Mesenchymal stem cell (in vitro differentiated cells and primary cell): ENCODE results near the gene MTFR1L.

ENCODE experiments used
- DNase-seq: peaks from one replicate; pipeline ENCODE4 v3.0.0-alpha.2; 2013
- H2AFZ ChIP-seq: one replicate; pipeline ENCODE4 v1.6.1; 2013; ENCODE audit warnings: low read depth, mild to moderate bottlenecking, control low read depth, inconsistent platforms, low read length, moderate library complexity
- H2AK5ac ChIP-seq: 2 replicates; pipeline ENCODE4 v1.6.1; 2013; ENCODE audit warnings: low read length, moderate library complexity, mild to moderate bottlenecking, inconsistent platforms; ENCODE audit not compliant: severe bottlenecking
- H2BK120ac ChIP-seq: one replicate; pipeline ENCODE4 v1.6.1; 2013; ENCODE audit warnings: low read depth, mild to moderate bottlenecking, inconsistent platforms, low read length, moderate library complexity
- H2BK12ac ChIP-seq, 2 experiments: one replicate each; pipeline ENCODE4 v1.6.1; 2013; ENCODE audit warnings: inconsistent platforms in 2 of 2, low read length in 2 of 2, mild to moderate bottlenecking in 2 of 2, moderate library complexity in 2 of 2, control low read depth in 1 of 2
- H2BK15ac ChIP-seq: one replicate; pipeline ENCODE4 v1.6.1; 2013; ENCODE audit warnings: mild to moderate bottlenecking, low read depth, inconsistent platforms; ENCODE audit not compliant: poor library complexity, severe bottlenecking
- H2BK5ac ChIP-seq: 2 replicates; pipeline ENCODE4 v1.6.1; 2013; ENCODE audit warnings: low read depth, mild to moderate bottlenecking, low read length, control low read depth, inconsistent platforms; ENCODE audit not compliant: poor library complexity, severe bottlenecking
- H3K14ac ChIP-seq, 2 experiments: one replicate each; pipeline ENCODE4 v1.6.1; 2013; ENCODE audit warnings: inconsistent platforms in 2 of 2, low read length in 2 of 2, control low read depth in 1 of 2, mild to moderate bottlenecking in 1 of 2, moderate library complexity in 1 of 2
- H3K18ac ChIP-seq, 2 experiments: one replicate each; pipeline ENCODE4 v1.6.1; 2013; ENCODE audit warnings: inconsistent platforms in 2 of 2, low read length in 2 of 2, control low read depth in 1 of 2, low read depth in 1 of 2, mild to moderate bottlenecking in 1 of 2
- H3K23ac ChIP-seq, 2 experiments: one replicate each; pipeline ENCODE4 v1.6.1; 2013; ENCODE audit warnings: inconsistent platforms in 2 of 2, low read length in 2 of 2, mild to moderate bottlenecking in 2 of 2, moderate library complexity in 2 of 2, control low read depth in 1 of 2
- H3K27ac ChIP-seq: 2 replicates; pipeline ENCODE4 v1.5.1; 2013; ENCODE audit warnings: mild to moderate bottlenecking, moderate library complexity, low read length, control low read depth, inconsistent platforms; ENCODE audit not compliant: poor library complexity, severe bottlenecking
- H3K27me3 ChIP-seq, 2 experiments: 2 replicates each; pipeline versions ENCODE4 v1.6.1 to v1.7.0; 2013; ENCODE audit warnings: low read length in 2 of 2, mild to moderate bottlenecking in 2 of 2, moderate library complexity in 2 of 2, control low read depth in 1 of 2, inconsistent platforms in 1 of 2; ENCODE audit not compliant: control insufficient read depth in 1 of 2, insufficient read depth in 1 of 2
- H3K36me3 ChIP-seq, 2 experiments: 2 replicates each; pipeline versions ENCODE4 v1.6.1 to v1.7.0; 2013; ENCODE audit warnings: low read length in 2 of 2, control low read depth in 1 of 2, inconsistent platforms in 1 of 2, low read depth in 1 of 2, mild to moderate bottlenecking in 1 of 2; ENCODE audit not compliant: insufficient read depth in 2 of 2, control insufficient read depth in 1 of 2
- H3K4ac ChIP-seq, 2 experiments: one replicate each; pipeline ENCODE4 v1.6.1; 2013; ENCODE audit warnings: inconsistent platforms in 2 of 2, low read length in 2 of 2, mild to moderate bottlenecking in 2 of 2, moderate library complexity in 2 of 2, control low read depth in 1 of 2, low read depth in 1 of 2
- H3K4me1 ChIP-seq: 2 replicates; pipeline ENCODE4 v1.6.1; 2013; ENCODE audit warnings: low read depth, low read length, control low read depth; ENCODE audit not compliant: control insufficient read depth, insufficient read depth
- H3K4me2 ChIP-seq: 2 replicates; pipeline ENCODE4 v1.6.1; 2013; ENCODE audit warnings: low read length, mild to moderate bottlenecking, inconsistent platforms; ENCODE audit not compliant: poor library complexity, severe bottlenecking
- H3K4me3 ChIP-seq, 2 experiments: 2 replicates each; pipeline versions ENCODE4 v1.5.1 to v1.7.0; 2013; ENCODE audit warnings: low read length in 2 of 2, mild to moderate bottlenecking in 2 of 2, control low read depth in 1 of 2, low read depth in 1 of 2; ENCODE audit not compliant: insufficient read depth in 1 of 2
- H3K79me1 ChIP-seq: replicated peaks from 2 replicates; pipeline ENCODE4 v1.6.1; 2013; ENCODE audit warnings: mild to moderate bottlenecking, control low read depth, low read length, inconsistent platforms; ENCODE audit not compliant: poor library complexity, severe bottlenecking
- H3K9ac ChIP-seq: 2 replicates; pipeline ENCODE4 v1.7.0; 2013; ENCODE audit warnings: mild to moderate bottlenecking, low read length, moderate library complexity
- H3K9me3 ChIP-seq: 2 replicates; pipeline ENCODE4 v1.7.0; 2013; ENCODE audit warnings: mild to moderate bottlenecking, low read length; ENCODE audit not compliant: control insufficient read depth
- H4K8ac ChIP-seq: one replicate; pipeline ENCODE4 v1.6.1; 2013; ENCODE audit warnings: inconsistent platforms, mild to moderate bottlenecking, low read length, moderate library complexity
- H4K91ac ChIP-seq: one replicate; pipeline ENCODE4 v1.6.1; 2013; ENCODE audit warnings: mild to moderate bottlenecking, low read length, inconsistent platforms
- WGBS: methylation state at CpG from one replicate; pipeline ENCODE4 v1.1.7; 2013; ENCODE audit warnings: mixed read lengths; 5-methylcytosine and 5-hydroxymethylcytosine counted together

The MTFR1L gene

DNA sequence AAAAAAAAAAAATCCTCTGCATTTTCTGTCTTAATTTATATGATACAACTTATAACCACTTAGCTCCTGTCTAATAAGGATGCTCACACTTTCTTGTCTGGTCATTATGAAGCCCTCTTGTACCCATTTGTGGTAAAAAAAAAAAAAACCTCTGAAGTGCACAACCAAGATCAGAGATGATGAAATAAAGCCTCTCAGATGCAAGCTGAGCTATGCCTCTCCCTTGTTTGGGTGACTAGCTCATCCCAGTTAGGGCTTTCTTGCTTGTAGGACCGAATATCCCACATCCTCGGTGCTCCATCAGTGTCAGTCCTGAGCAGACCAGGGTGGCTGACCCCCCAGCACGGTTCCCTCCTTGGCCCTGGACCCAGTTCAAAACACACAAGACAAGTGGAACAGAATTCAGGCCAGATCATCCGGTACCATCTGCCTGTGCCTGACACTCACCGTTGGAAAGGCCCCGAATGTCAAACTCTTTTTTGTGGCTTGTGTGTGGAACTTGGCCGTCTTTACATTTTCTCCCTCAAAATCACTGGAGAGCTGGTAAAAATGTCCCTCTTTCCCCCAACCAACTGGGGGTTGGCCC lies 26.1 kb upstream of the MTFR1L start:
- H2BK15ac ChIP-seq, result no peak overlapping the region
- no peak overlapping the region for H4K91ac ChIP-seq
- H3K27ac ChIP-seq, result no peak overlapping the region
- no peak overlapping the region for H3K4ac ChIP-seq
- H2BK120ac ChIP-seq, result no peak overlapping the region
- H2AFZ ChIP-seq, result no peak overlapping the region
- no peak overlapping the region for H4K8ac ChIP-seq
- H3K14ac ChIP-seq, result peak overlapping the region in 1 of 2 experiments; percentile 35
- H3K9ac ChIP-seq, result peak overlapping the region; percentile 51
- peaks cover 0 to 15% of the 10 kb centered on the region in 2 experiments for H3K36me3 ChIP-seq
- no peaks in the 10 kb centered on the region for H3K9me3 ChIP-seq
- H2AK5ac ChIP-seq, result no peak overlapping the region
- WGBS, result 83% methylated on average over 7 of the region's 7 CpGs
- peaks cover 0 to 14% of the 10 kb centered on the region in 2 experiments for H3K27me3 ChIP-seq
- no peak overlapping the region for H3K4me3 ChIP-seq
- H3K4me1 ChIP-seq, result peaks cover 2% of the 10 kb centered on the region
- no peak overlapping the region for H2BK12ac ChIP-seq
- no peak overlapping the region for H2BK5ac ChIP-seq
- no peak overlapping the region for H3K18ac ChIP-seq
- H3K4me2 ChIP-seq, result no peak overlapping the region
- DNase-seq, result no peak
- no peak overlapping the region for H3K23ac ChIP-seq
- no peaks in the 10 kb centered on the region for H3K79me1 ChIP-seq

DNA sequence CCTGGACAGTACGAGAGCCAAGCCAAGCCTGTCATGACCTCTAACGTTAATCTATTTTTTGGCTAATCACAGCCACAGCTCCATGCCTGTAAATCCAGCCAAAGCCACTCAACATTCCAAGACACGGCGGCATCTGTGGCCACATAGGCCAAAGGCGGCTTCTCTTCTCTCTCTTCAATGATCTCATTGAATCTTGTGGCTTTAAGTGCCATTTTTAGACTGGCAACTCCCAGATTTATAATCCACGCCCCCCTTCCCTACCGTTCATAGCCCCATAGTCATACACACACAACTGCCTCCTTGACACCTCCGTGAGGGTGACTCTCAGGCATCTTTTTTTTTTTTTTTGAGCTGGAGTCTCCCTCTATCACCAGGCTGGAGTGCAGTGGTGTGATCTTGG lies 25.4 kb upstream of the MTFR1L start:
- Histone ChIP-seq H3K14ac (no peak overlapping the region), H3K9ac (peak overlapping the region; percentile 51), H2AK5ac (no peak overlapping the region), H2BK120ac (no peak overlapping the region), H4K91ac (no peak overlapping the region), H3K27me3 (peaks cover 0 to 14% of the 10 kb centered on the region in 2 experiments), H3K4me2 (no peak overlapping the region), H3K23ac (no peak overlapping the region), H3K4ac (no peak overlapping the region), H2BK5ac (no peak overlapping the region), H2BK12ac (no peak overlapping the region), H3K27ac (no peak overlapping the region), H3K4me3 (no peak overlapping the region), H3K36me3 (peaks cover 0 to 10% of the 10 kb centered on the region in 2 experiments), H3K4me1 (peaks cover 6% of the 10 kb centered on the region), H2AFZ (no peak overlapping the region), H2BK15ac (no peak overlapping the region), H3K79me1 (no peaks in the 10 kb centered on the region), H3K9me3 (no peaks in the 10 kb centered on the region), H4K8ac (no peak overlapping the region), H3K18ac (no peak overlapping the region)
- WGBS, result 64% methylated on average over 8 of the region's 8 CpGs
- DNase-seq, result peak; percentile 74

DNA sequence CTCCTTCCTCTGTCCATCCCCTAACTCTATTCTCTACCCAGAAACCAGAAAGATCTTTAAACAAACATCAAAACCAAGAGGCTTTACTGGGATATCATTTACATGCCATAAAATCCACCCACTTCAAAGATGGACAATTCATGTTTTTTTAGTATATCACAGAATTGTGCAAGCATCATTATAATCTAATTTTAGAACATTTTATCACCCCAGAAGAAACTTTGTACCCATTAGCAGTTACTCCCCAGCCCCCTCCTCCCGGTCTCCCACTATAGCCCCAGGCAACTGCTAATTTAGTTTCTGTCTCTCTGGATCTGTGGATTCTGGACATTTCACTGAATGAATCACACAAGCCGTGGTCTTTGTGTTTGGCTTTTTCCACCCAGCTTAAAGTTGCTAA lies 24.5 kb upstream of the MTFR1L start:
- no peak overlapping the region for H4K8ac ChIP-seq
- no peak for DNase-seq
- peak overlapping the region in 1 of 2 experiments; percentile 33 for H2BK12ac ChIP-seq
- peaks cover 0 to 7% of the 10 kb centered on the region in 2 experiments for H3K36me3 ChIP-seq
- no peak overlapping the region for H3K23ac ChIP-seq
- H3K4me2 ChIP-seq, result no peak overlapping the region
- no peak overlapping the region for H4K91ac ChIP-seq
- H2AK5ac ChIP-seq, result no peak overlapping the region
- no peak overlapping the region for H3K14ac ChIP-seq
- no peak overlapping the region for H2AFZ ChIP-seq
- H3K27ac ChIP-seq, result no peak overlapping the region
- H3K9me3 ChIP-seq, result no peaks in the 10 kb centered on the region
- H3K27me3 ChIP-seq, result peaks cover 0 to 9% of the 10 kb centered on the region in 2 experiments
- H2BK15ac ChIP-seq, result no peak overlapping the region
- peaks cover 10% of the 10 kb centered on the region for H3K4me1 ChIP-seq
- no peak overlapping the region for H3K4me3 ChIP-seq
- no peak overlapping the region for H2BK5ac ChIP-seq
- H2BK120ac ChIP-seq, result no peak overlapping the region
- peak overlapping the region in 1 of 2 experiments; percentile 58 for H3K18ac ChIP-seq
- 71% methylated on average over 1 of the region's 2 CpGs for WGBS
- no peak overlapping the region for H3K4ac ChIP-seq
- H3K9ac ChIP-seq, result no peak overlapping the region
- H3K79me1 ChIP-seq, result no peaks in the 10 kb centered on the region

GRCh38 chr1:25795946-25796810 lies 23.6 kb upstream of the MTFR1L start:
- no peak overlapping the region for H2BK5ac ChIP-seq
- no peak for DNase-seq
- H3K4me1 ChIP-seq, result peaks cover 17% of the 10 kb centered on the region
- peaks cover 0 to 5% of the 10 kb centered on the region in 2 experiments for H3K27me3 ChIP-seq
- peak overlapping the region in 1 of 2 experiments; percentile 16 for H3K18ac ChIP-seq
- no peak overlapping the region for H2BK120ac ChIP-seq
- H3K79me1 ChIP-seq, result peaks cover 5% of the 10 kb centered on the region
- H2BK12ac ChIP-seq, result peak overlapping the region in 1 of 2 experiments; percentile 45
- no peak overlapping the region for H3K4me2 ChIP-seq
- peak overlapping the region; percentile 19 for H3K9ac ChIP-seq
- no peak overlapping the region for H2AK5ac ChIP-seq
- H3K9me3 ChIP-seq, result no peaks in the 10 kb centered on the region
- no peak overlapping the region for H2BK15ac ChIP-seq
- 86% methylated on average over 22 of the region's 22 CpGs for WGBS
- H3K36me3 ChIP-seq, result peaks cover 0 to 6% of the 10 kb centered on the region in 2 experiments
- H3K4ac ChIP-seq, result no peak overlapping the region
- no peak overlapping the region for H3K23ac ChIP-seq
- H3K4me3 ChIP-seq, result no peak overlapping the region
- no peak overlapping the region for H4K91ac ChIP-seq
- H3K27ac ChIP-seq, result no peak overlapping the region
- no peak overlapping the region for H4K8ac ChIP-seq
- H3K14ac ChIP-seq, result peak overlapping the region in 1 of 2 experiments; percentile 61
- no peak overlapping the region for H2AFZ ChIP-seq
